H1 (cell line): ENCODE measurements around the gene MRPS5. TPM values are rescaled to one million over a fixed set of nuclear protein-coding genes. Genes with fewer than 3 reads are reported as not detected.

ENCODE experiments used
- CTCF ChIA-PET: fragments of 300-600 bp; sonication (Branson Sonifier 250); formaldehyde crosslinking; loops from one replicate; lab custom pipeline; 2021; ENCODE audit not compliant: partially characterized antibody; lab: Charles Lee
- POLR2A ChIA-PET: fragments of 300-600 bp; sonication (Branson Sonifier 250); formaldehyde crosslinking; loops from one replicate; lab custom pipeline; 2021; ENCODE audit warnings: inconsistent platforms; ENCODE audit not compliant: partially characterized antibody; lab: Charles Lee
- DNase-seq, 2 experiments: peaks; one replicate each; pipeline versions ENCODE4 v3.0.0 to v3.0.0-alpha.2; 2010 to 2022; ENCODE audit warnings: low spot score in 2 of 2, low read depth in 1 of 2, mixed read lengths in 1 of 2
- FAIRE-seq: peaks from 2 replicates; lab custom pipeline; 2011; peaks lifted over from hg19 to GRCh38; lab: Jason Lieb, UNC
- H2AFZ ChIP-seq: 2 replicates; pipeline ENCODE4 v1.8.1; 2012; ENCODE audit warnings: low read length, inconsistent platforms
- H2AK5ac ChIP-seq: 2 replicates; pipeline ENCODE4 v1.6.1; 2013; ENCODE audit warnings: low read depth, low read length
- H2BK120ac ChIP-seq: replicated peaks from 2 replicates; pipeline ENCODE3; 2013; ENCODE audit warnings: low read depth, low read length, inconsistent platforms
- H2BK12ac ChIP-seq: 2 replicates; pipeline ENCODE4 v1.6.1; 2013; ENCODE audit warnings: low read depth, low read length
- H2BK15ac ChIP-seq: 2 replicates; pipeline ENCODE4 v1.6.1; 2013; ENCODE audit warnings: low read length
- H2BK20ac ChIP-seq: 2 replicates; pipeline ENCODE4 v1.6.1; 2013; ENCODE audit warnings: low read length
- H2BK5ac ChIP-seq: 2 replicates; pipeline ENCODE4 v1.6.1; 2013; ENCODE audit warnings: low read depth, low read length
- H3K14ac ChIP-seq: 2 replicates; pipeline ENCODE4 v1.6.1; 2013; ENCODE audit warnings: inconsistent platforms; ENCODE audit not compliant: insufficient read length
- H3K18ac ChIP-seq: 2 replicates; pipeline ENCODE4 v1.6.1; 2013; ENCODE audit warnings: low read length; ENCODE audit errors: extremely low read depth
- H3K23ac ChIP-seq: 2 replicates; pipeline ENCODE4 v1.6.1; 2013; ENCODE audit warnings: inconsistent platforms; ENCODE audit not compliant: insufficient read length
- H3K23me2 ChIP-seq: 2 replicates; pipeline ENCODE4 v1.6.1; 2013; ENCODE audit warnings: low read depth, low read length
- H3K27ac ChIP-seq: 2 replicates; pipeline ENCODE4 v1.6.1; 2011; ENCODE audit warnings: low read depth, low read length, inconsistent platforms
- H3K27me3 ChIP-seq, 4 experiments: replicated peaks in 1 of 4; 1 replicate in 1 of 4; 2 replicates in 3 of 4; pipeline versions ENCODE4 v1.6.1 to v1.8.1; 2011 to 2013; ENCODE audit warnings: low read length in 3 of 4, mild to moderate bottlenecking in 3 of 4, inconsistent platforms in 2 of 4, mixed read lengths in 2 of 4, moderate library complexity in 1 of 4; ENCODE audit not compliant: control insufficient read depth in 3 of 4, insufficient read depth in 3 of 4; ENCODE audit errors: extremely low read depth in 1 of 4
- H3K36me3 ChIP-seq, 4 experiments: 2 replicates each; pipeline versions ENCODE4 v1.6.1 to v1.8.1; 2011 to 2013; ENCODE audit warnings: mild to moderate bottlenecking in 4 of 4, low read length in 3 of 4, moderate library complexity in 2 of 4, control low read depth in 1 of 4, inconsistent platforms in 1 of 4; ENCODE audit not compliant: insufficient read depth in 4 of 4, control insufficient read depth in 2 of 4
- H3K4ac ChIP-seq: replicated peaks from 2 replicates; pipeline ENCODE3; 2013; ENCODE audit warnings: low read length, low read depth, mixed read lengths, inconsistent platforms; ENCODE audit not compliant: insufficient read length
- H3K4me1 ChIP-seq, 4 experiments: replicated peaks in 1 of 4; 1 replicate in 1 of 4; 2 replicates in 3 of 4; pipeline versions ENCODE4 v1.6.1 to v1.8.1; 2011 to 2013; ENCODE audit warnings: low read length in 3 of 4, inconsistent platforms in 2 of 4, mixed read lengths in 1 of 4; ENCODE audit not compliant: insufficient read depth in 4 of 4, control insufficient read depth in 3 of 4
- H3K4me2 ChIP-seq, 2 experiments: 2 replicates each; pipeline versions ENCODE4 v1.6.1 to v1.8.1; 2011 to 2013; ENCODE audit warnings: low read depth in 2 of 2, low read length in 2 of 2, control low read depth in 1 of 2, inconsistent platforms in 1 of 2, mild to moderate bottlenecking in 1 of 2; ENCODE audit not compliant: insufficient read depth in 1 of 2
- H3K4me3 ChIP-seq, 4 experiments: fragments of 200-600, 300-600 bp in 1 of 4; sonication (generic), shearing (Covaris generic), sonication (Bioruptor Twin) in 1 of 4; 2 replicates each; pipeline versions ENCODE4 v1.5.1 to v1.8.1; 2011 to 2016; ENCODE audit warnings: low read length in 4 of 4, low read depth in 3 of 4, control low read depth in 2 of 4, inconsistent platforms in 2 of 4, mild to moderate bottlenecking in 2 of 4, mixed read lengths in 1 of 4, moderate library complexity in 1 of 4; ENCODE audit not compliant: insufficient read depth in 2 of 4; ENCODE audit errors: extremely low read depth in 1 of 4
- H3K56ac ChIP-seq: replicated peaks from 2 replicates; pipeline ENCODE3; 2013; ENCODE audit warnings: low read depth, mild to moderate bottlenecking, mixed read lengths, low read length, inconsistent platforms; ENCODE audit not compliant: insufficient read length
- H3K79me1 ChIP-seq: 2 replicates; pipeline ENCODE4 v1.6.1; 2013; ENCODE audit warnings: low read depth, low read length, control low read depth
- H3K79me2 ChIP-seq, 2 experiments: 2 replicates each; pipeline versions ENCODE4 v1.6.1 to v1.8.1; 2012 to 2013; ENCODE audit warnings: low read length in 2 of 2, mild to moderate bottlenecking in 2 of 2, inconsistent platforms in 1 of 2; ENCODE audit not compliant: insufficient read depth in 2 of 2, control insufficient read depth in 1 of 2
- H3K9ac ChIP-seq, 4 experiments: replicated peaks in 1 of 4; 1 replicate in 1 of 4; 2 replicates in 3 of 4; pipeline versions ENCODE4 v1.6.1 to v1.8.1; 2011 to 2013; ENCODE audit warnings: low read depth in 3 of 4, low read length in 3 of 4, control low read depth in 2 of 4, mild to moderate bottlenecking in 2 of 4, moderate library complexity in 2 of 4, inconsistent platforms in 1 of 4; ENCODE audit errors: extremely low read depth in 1 of 4
- H3K9me3 ChIP-seq, 2 experiments: 2 replicates each; pipeline versions ENCODE4 v1.6.1 to v1.8.1; 2012 to 2013; ENCODE audit warnings: mild to moderate bottlenecking in 2 of 2, moderate library complexity in 2 of 2, control low read depth in 1 of 2, inconsistent platforms in 1 of 2, low read depth in 1 of 2, low read length in 1 of 2, mixed read lengths in 1 of 2; ENCODE audit not compliant: insufficient read depth in 2 of 2
- H4K20me1 ChIP-seq, 2 experiments: replicated peaks in 1 of 2; 2 replicates each; pipeline versions ENCODE3 to v1.8.1; 2011 to 2013; ENCODE audit warnings: inconsistent platforms in 2 of 2, low read length in 2 of 2, mild to moderate bottlenecking in 1 of 2; ENCODE audit not compliant: insufficient read depth in 2 of 2, control insufficient read depth in 1 of 2
- H4K5ac ChIP-seq: 2 replicates; pipeline ENCODE4 v1.6.1; 2013; ENCODE audit warnings: low read length, low read depth, mixed read lengths, inconsistent platforms; ENCODE audit not compliant: insufficient read length
- H4K8ac ChIP-seq: 2 replicates; pipeline ENCODE4 v1.8.0; 2013; ENCODE audit warnings: mild to moderate bottlenecking, moderate library complexity, low read length, inconsistent platforms; ENCODE audit not compliant: insufficient read depth; ENCODE audit errors: extremely low read depth
- H4K91ac ChIP-seq: replicated peaks from 2 replicates; pipeline ENCODE3; 2013; ENCODE audit warnings: low read length, mixed read lengths, inconsistent platforms; ENCODE audit not compliant: insufficient read length
- BRCA1 ChIP-seq: IDR thresholded peaks from 2 replicates; pipeline ENCODE4 v1.6.1; 2012; ENCODE audit warnings: low read depth, low read length, improper control_type of control experiment
- CBX8 ChIP-seq: fragments of 300-800, 300-1000 bp; sonication (generic); IDR thresholded peaks from 2 replicates; pipeline ENCODE4 v1.7.1; 2016; ENCODE audit warnings: low read depth, low read length, borderline replicate concordance
- CEBPB ChIP-seq: IDR thresholded peaks from 2 replicates; pipeline ENCODE4 v1.6.1; 2012; ENCODE audit warnings: low read depth, low read length
- FOSL1 ChIP-seq: IDR thresholded peaks from 2 replicates; pipeline ENCODE4 v1.6.1; 2011; ENCODE audit warnings: mild to moderate bottlenecking, low read depth, low read length, moderate library complexity; ENCODE audit not compliant: insufficient read depth
- KDM1A ChIP-seq: fragments of 200-600, 300-600 bp; sonication (generic); IDR thresholded peaks from 2 replicates; pipeline ENCODE4 v1.7.1; 2016; ENCODE audit warnings: mild to moderate bottlenecking, low read length, borderline replicate concordance
- KDM5A ChIP-seq: fragments of 200-600 bp; IDR thresholded peaks from 2 replicates; pipeline ENCODE4 v1.7.1; 2012; ENCODE audit warnings: mild to moderate bottlenecking, low read length, inconsistent platforms, mixed read lengths
- TCF12 ChIP-seq: IDR thresholded peaks from 2 replicates; pipeline ENCODE4 v1.6.1; 2011; ENCODE audit warnings: low read depth, mild to moderate bottlenecking, low read length
- WGBS, 2 experiments: shearing (Covaris generic) in 1 of 2; methylation state at CpG; one replicate each; pipeline versions ENCODE4 v1.1.6 to v1.1.7; 2013 to 2015; ENCODE audit warnings: low lambda C conversion rate in 2 of 2, mixed read lengths in 2 of 2, inconsistent platforms in 1 of 2, low coverage in 1 of 2, missing lambda C conversion rate in 1 of 2; ENCODE audit not compliant: insufficient replicate concordance in 2 of 2, insufficient coverage in 1 of 2, insufficient read length in 1 of 2; ENCODE audit errors: extremely low coverage in 1 of 2, missing lambda C conversion rate in 1 of 2; 5-methylcytosine and 5-hydroxymethylcytosine counted together
- polyA plus RNA-seq, 7 experiments: library from polyadenylated mRNA; depleted of rRNA in 3 of 7; stranded (reverse) in 5 of 7; unstranded in 2 of 7; fragments of >200 nt in 5 of 7; fragments of 200-250 nt in 2 of 7; gene quantifications; 1 replicate in 5 of 7; 2 replicates in 1 of 7; 4 replicates in 1 of 7; pipeline versions ENCODE4 v1.2.1 to v1.2.3, GENCODE V29; 2011 to 2013; ENCODE audit warnings: missing spikeins in 2 of 7, mixed read lengths in 2 of 7
- total RNA-seq: library from RNA; stranded (reverse); fragmentation: NEBNext Ultra II Directional; extraction: Animal tissue kit (Norgen Biotek cat#: 25700); gene quantifications from 2 replicates; pipeline ENCODE4 v1.2.1, GENCODE V29; 2021
- TF ChIP-seq, protein P1 (sequence below): IDR thresholded peaks from 2 replicates; pipeline ENCODE4 v1.6.1; 2012; ENCODE audit warnings: low read length, inconsistent platforms

The MRPS5 gene
- total and polyA plus RNA-seq, 2 of the 8 experiments (the other 6 are each of a cell fraction or from before 2014, with no cell fraction given), result 36.7 to 53.0 TPM

DNA sequence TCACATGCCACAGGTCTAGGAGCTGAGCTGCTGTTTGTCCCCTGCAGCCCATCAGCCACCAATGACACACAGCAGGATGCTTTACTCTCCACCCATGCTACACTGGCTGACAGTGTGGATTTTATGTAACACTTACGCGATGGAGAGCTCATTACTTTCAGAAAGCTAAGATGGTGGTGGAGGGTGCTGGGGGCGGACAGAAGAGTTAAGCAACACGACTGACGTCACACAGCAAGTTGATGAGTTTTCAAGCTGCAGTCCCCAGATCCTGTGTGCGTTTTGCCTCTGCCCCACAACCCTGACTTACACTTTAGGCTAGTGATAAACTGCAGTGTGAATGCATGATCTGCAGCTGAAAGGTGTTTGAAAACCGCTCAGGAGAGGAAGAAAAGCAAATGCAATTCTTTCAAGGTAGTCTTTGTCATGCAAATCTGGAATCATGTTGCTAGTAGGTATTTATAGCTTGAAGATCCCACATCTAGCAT, 42.4 kb downstream of the MRPS5 start:
- FAIRE-seq (no peak), DNase-seq (no peak)
- Histone ChIP-seq H3K18ac (peak overlapping the region; percentile 3; the same call in 1 of the 2 replicates), H3K4me1 (peaks cover 0 to 8% (median 4%) of the 10 kb centered on the region in 4 experiments; a peak in 5 of 7 replicates), H3K27ac (no peak overlapping the region), H3K4ac (no peak overlapping the region), H3K23me2 (0 out of 2 replicates have a peak, but pooled peaks cover 4% of the 10 kb centered on the region), H3K56ac (no peak overlapping the region), H2AFZ (peak overlapping the region; percentile 83; the same call in 1 of the 2 replicates), H3K27me3 (peaks cover 0 to 15% (median 12%) of the 10 kb centered on the region in 4 experiments; a peak in 4 of 7 replicates), H2BK120ac (peak overlapping the region; percentile 81), H3K9ac (no peak overlapping the region), H3K4me3 (0 out of 8 replicates have a peak overlapping the region, but pooled peaks of 2 of the 4 experiments have one; percentile 3 to 16), H4K20me1 (no peaks in the 10 kb centered on the region), H3K23ac (no peak overlapping the region), H3K4me2 (peak overlapping the region; percentile 50 to 69), H4K8ac (no peak overlapping the region), H3K14ac (no peak overlapping the region), H3K36me3 (no peaks in the 10 kb centered on the region), H4K91ac (no peak overlapping the region), H3K79me2 (no peaks in the 10 kb centered on the region), H2BK5ac (no peak overlapping the region), H4K5ac (no peak overlapping the region), H2AK5ac (no peak overlapping the region), H2BK20ac (no peak overlapping the region), H2BK15ac (0 out of 2 replicates have a peak overlapping the region, but pooled peaks have one; percentile 8), H3K79me1 (no peaks in the 10 kb centered on the region), H2BK12ac (peak overlapping the region; percentile 75; the same call in 1 of the 2 replicates), H3K9me3 (peaks cover 0 to 12% of the 10 kb centered on the region in 2 experiments; a peak in 2 of 4 replicates)
- ChIA-PET CTCF (interaction anchor here (1.0 to 4.6 kb wide), 12 partner anchors 14 to 79 kb away, joined by 3 to 40 read pairs (median 8); no protein-coding TSS in a partner anchor), POLR2A (interaction anchor here (1.0 to 3.0 kb wide), 4 partner anchors 9 to 127 kb away, joined by 3 to 13 read pairs (median 4); partner anchors contain the start of gene MRPS5)
- TF ChIP-seq CEBPB (peak; percentile 61; the same call in 1 of the 2 replicates), FOSL1 (no peak), KDM1A (no peak), KDM5A (no peak), CBX8 (no peak), TCF12 (no peak), BRCA1 (no peak)
- TF ChIP-seq, protein P1, sequence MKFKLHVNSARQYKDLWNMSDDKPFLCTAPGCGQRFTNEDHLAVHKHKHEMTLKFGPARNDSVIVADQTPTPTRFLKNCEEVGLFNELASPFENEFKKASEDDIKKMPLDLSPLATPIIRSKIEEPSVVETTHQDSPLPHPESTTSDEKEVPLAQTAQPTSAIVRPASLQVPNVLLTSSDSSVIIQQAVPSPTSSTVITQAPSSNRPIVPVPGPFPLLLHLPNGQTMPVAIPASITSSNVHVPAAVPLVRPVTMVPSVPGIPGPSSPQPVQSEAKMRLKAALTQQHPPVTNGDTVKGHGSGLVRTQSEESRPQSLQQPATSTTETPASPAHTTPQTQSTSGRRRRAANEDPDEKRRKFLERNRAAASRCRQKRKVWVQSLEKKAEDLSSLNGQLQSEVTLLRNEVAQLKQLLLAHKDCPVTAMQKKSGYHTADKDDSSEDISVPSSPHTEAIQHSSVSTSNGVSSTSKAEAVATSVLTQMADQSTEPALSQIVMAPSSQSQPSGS, result no peak
- WGBS, 2 experiments, result 38% methylated on average over 7 of the region's 7 CpGs; no CpG with 5 or more reads in 1 of the 2 experiments
